ENCODE measurements around the gene DIP2C. TPM values are rescaled to one million over a fixed set of nuclear protein-coding genes. Genes with fewer than 3 reads are reported as not detected.

DIP2C gene
- total RNA-seq, 2 donors from 2014 or later = 13.0 to 13.7 TPM

DNA sequence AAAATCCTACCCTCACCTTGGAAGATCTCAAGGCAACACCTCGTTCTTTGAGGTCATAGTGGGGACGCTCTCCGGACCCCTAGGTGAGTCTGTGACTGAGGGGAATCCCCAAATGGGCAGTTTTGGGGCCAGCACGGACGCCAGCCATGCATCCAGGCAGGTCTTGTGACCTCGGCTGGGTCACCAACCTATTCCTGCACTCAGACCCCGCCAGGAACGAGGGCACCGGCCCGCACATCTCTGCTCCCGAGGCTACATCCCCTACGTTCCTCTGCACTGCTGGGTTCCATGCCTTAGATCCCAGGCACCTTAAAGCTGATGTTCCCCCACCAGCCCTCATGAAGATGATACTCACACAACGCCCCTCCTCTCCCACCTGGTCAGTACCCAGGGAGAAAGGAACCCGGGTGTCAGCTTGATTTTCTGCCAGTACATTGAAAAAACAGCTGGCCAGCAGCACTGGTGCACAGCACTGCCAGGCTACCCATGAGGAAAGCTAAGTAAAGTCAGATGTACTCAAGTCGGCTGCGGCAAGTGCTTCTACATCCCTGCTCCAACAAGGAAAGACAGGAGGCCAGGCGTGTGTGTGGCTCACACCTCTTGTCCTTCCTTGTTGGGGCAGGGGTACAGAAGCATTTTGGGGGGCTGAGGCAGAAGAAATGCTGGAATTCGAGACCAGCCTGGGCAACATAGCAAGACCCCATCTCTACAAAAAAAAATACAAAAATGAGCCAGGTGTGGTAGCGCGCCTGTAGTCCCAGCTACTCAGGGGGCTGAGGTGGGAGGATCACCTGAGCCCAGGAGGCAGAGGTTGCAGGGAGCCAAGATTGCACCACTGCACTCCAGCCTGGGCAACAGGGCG lies 48.1 kb downstream of the DIP2C start:
- Mint-ChIP-seq H3K36me3 (ENCODE audit: low read depth) (peaks cover 13% of the 10 kb centered on the region), H3K27me3 (ENCODE audit: insufficient read depth) (no peaks in the 10 kb centered on the region), H3K4me3 (no peak overlapping the region), H3K27ac (no peak overlapping the region), H3K4me1 (peaks cover 14% of the 10 kb centered on the region), H3K9me3 (peaks cover 4% of the 10 kb centered on the region)
- no peaks in the 10 kb centered on the region for H3K36me3 ChIP-seq (ENCODE audit: control insufficient read depth, insufficient read depth, low read length)
- 92 to 93% methylated on average over 15 to 21 of the region's 21 CpGs for WGBS, 2 experiments (ENCODE audit: insufficient coverage in 1 of 2, insufficient read length in 1 of 2)
- H3K27ac ChIP-seq (ENCODE audit: low read depth, low read length) = no peak overlapping the region
- H3K4me1 ChIP-seq (ENCODE audit: control insufficient read depth, insufficient read depth, low read length) = no peaks in the 10 kb centered on the region
- H3K27me3 ChIP-seq (ENCODE audit: control insufficient read depth, insufficient read depth, low read length, poor library complexity, severe bottlenecking) = no peaks in the 10 kb centered on the region
- H3K9me3 ChIP-seq (ENCODE audit: control insufficient read depth, low read length) = peaks cover 5% of the 10 kb centered on the region
- no peak overlapping the region for H3K9ac ChIP-seq (ENCODE audit: extremely low read depth, low read length, poor library complexity, severe bottlenecking)
- no peak overlapping the region for H3K4me3 ChIP-seq (ENCODE audit: low read length)
- DNase-seq = no peak
- no peak for TF ChIP-seq CTCF (conservative IDR thresholded peaks at IDR 0.05)

GRCh38 chr10:640673-641045 lies 48.8 kb downstream of the DIP2C start:
- Mint-ChIP-seq H3K4me1 (peaks cover 14% of the 10 kb centered on the region), H3K36me3 (ENCODE audit: low read depth) (peaks cover 12% of the 10 kb centered on the region), H3K9me3 (peaks cover 4% of the 10 kb centered on the region), H3K27ac (no peak overlapping the region), H3K27me3 (ENCODE audit: insufficient read depth) (no peaks in the 10 kb centered on the region), H3K4me3 (no peak overlapping the region)
- H3K4me3 ChIP-seq (ENCODE audit: low read length) = no peak overlapping the region
- WGBS, 2 experiments (ENCODE audit: insufficient coverage in 1 of 2, insufficient read length in 1 of 2) = 95% methylated on average over 15 to 27 of the region's 27 CpGs
- no peak overlapping the region for H3K9ac ChIP-seq (ENCODE audit: extremely low read depth, low read length, poor library complexity, severe bottlenecking)
- TF ChIP-seq CTCF (conservative IDR thresholded peaks at IDR 0.05) = no peak
- no peaks in the 10 kb centered on the region for H3K27me3 ChIP-seq (ENCODE audit: control insufficient read depth, insufficient read depth, low read length, poor library complexity, severe bottlenecking)
- no peaks in the 10 kb centered on the region for H3K4me1 ChIP-seq (ENCODE audit: control insufficient read depth, insufficient read depth, low read length)
- H3K27ac ChIP-seq (ENCODE audit: low read depth, low read length) = no peak overlapping the region
- H3K36me3 ChIP-seq (ENCODE audit: control insufficient read depth, insufficient read depth, low read length) = no peaks in the 10 kb centered on the region
- no peak for DNase-seq
- peaks cover 5% of the 10 kb centered on the region for H3K9me3 ChIP-seq (ENCODE audit: control insufficient read depth, low read length)

DNA sequence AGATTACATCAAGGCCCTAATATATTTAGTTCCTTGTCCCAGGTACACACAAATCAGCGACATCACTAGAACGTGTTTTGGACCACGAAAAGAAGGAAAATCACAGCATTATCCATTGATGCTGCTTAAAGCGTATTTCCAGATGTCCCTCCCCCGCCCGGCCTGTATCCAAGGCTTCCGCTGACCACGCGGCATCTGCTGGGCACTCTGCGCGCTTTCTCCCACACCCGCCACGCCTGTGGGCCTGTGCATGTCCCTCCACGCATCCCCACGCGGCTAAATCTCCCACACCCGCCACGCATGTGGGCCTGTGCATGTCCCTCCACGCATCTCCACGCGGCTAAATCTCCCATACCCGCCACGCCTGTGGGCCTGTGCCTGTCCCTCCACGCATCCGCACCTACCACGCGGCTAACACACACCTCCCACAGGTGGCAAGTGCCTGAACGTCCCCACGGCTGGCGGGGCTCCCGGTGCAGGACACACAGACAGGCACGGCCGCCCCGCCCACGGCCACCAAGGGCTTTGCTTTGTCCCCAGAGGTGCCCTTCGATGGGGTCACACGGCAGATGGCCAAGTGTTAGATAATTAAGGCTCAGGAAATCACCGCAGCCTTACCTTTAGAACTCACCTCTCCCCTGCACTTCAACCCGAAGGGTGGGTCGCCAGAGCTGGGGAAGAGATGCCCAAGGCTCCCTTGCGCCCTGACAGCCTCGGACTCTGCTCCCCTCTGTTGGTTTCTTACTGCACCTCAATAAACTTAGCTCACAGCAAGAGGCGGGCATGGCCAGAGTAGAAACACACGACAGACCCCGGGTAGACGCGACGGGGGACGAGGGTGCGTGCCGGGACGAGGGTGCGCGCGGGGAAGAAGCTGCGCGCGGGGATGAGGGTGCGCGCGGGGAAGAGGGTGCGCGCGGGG lies 49.5 kb downstream of the DIP2C start:
- 95 to 96% methylated on average over 58 to 64 of the region's 64 CpGs for WGBS, 2 experiments (ENCODE audit: insufficient coverage in 1 of 2, insufficient read length in 1 of 2)
- Histone ChIP-seq H3K9ac (ENCODE audit: extremely low read depth, low read length, poor library complexity, severe bottlenecking) (no peak overlapping the region), H3K27ac (ENCODE audit: low read depth, low read length) (no peak overlapping the region), H3K4me3 (ENCODE audit: low read length) (no peak overlapping the region), H3K4me1 (ENCODE audit: control insufficient read depth, insufficient read depth, low read length) (no peaks in the 10 kb centered on the region), H3K36me3 (ENCODE audit: control insufficient read depth, insufficient read depth, low read length) (no peaks in the 10 kb centered on the region), H3K27me3 (ENCODE audit: control insufficient read depth, insufficient read depth, low read length, poor library complexity, severe bottlenecking) (no peaks in the 10 kb centered on the region), H3K9me3 (ENCODE audit: control insufficient read depth, low read length) (peaks cover 3% of the 10 kb centered on the region)
- TF ChIP-seq CTCF (conservative IDR thresholded peaks at IDR 0.05) = no peak
- no peak overlapping the region for H3K4me3 Mint-ChIP-seq
- no peaks in the 10 kb centered on the region for H3K9me3 Mint-ChIP-seq
- no peak overlapping the region for H3K27ac Mint-ChIP-seq
- H3K36me3 Mint-ChIP-seq (ENCODE audit: low read depth) = peaks cover 6% of the 10 kb centered on the region
- H3K27me3 Mint-ChIP-seq (ENCODE audit: insufficient read depth) = no peaks in the 10 kb centered on the region
- H3K4me1 Mint-ChIP-seq = peaks cover 14% of the 10 kb centered on the region
- no peak for DNase-seq
